Kidney epithelial cell (primary cell): ENCODE data around the gene IPCEF1. TPM values are rescaled to one million over a fixed set of nuclear protein-coding genes. Genes with fewer than 3 reads are reported as not detected.

ENCODE experiments used
- DNase-seq: peaks from one replicate; pipeline ENCODE4 v3.0.0-alpha.2; 2010; ENCODE audit warnings: low read depth
- H3K27me3 ChIP-seq: 2 replicates; pipeline ENCODE4 v1.6.0; 2011; ENCODE audit warnings: low read length; ENCODE audit not compliant: control insufficient read depth, insufficient read depth
- H3K36me3 ChIP-seq: 2 replicates; pipeline ENCODE4 v1.5.1; 2011; ENCODE audit warnings: low read length; ENCODE audit not compliant: control insufficient read depth, insufficient read depth
- H3K4me3 ChIP-seq: 2 replicates; pipeline ENCODE4 v1.5.1; 2011; ENCODE audit warnings: low read depth, mild to moderate bottlenecking, control low read depth, low read length
- CTCF ChIP-seq: IDR thresholded peaks from 2 replicates; pipeline ENCODE4 v1.5.1; 2011; ENCODE audit warnings: mild to moderate bottlenecking, moderate library complexity, low read length, control low read depth, inconsistent platforms; ENCODE audit not compliant: insufficient read depth, poor library complexity, severe bottlenecking
- total RNA-seq: library from RNA; depleted of rRNA; stranded (reverse); fragments of >200 nt; gene quantifications from 2 replicates; pipeline ENCODE4 v1.2.3, GENCODE V29; 2015

The IPCEF1 gene
- total RNA-seq, 1 donor from 2014 or later, result 1.0 TPM

- no peak for TF ChIP-seq CTCF
- peak; percentile 19 for DNase-seq
- no peaks in the 10 kb centered on the region for H3K27me3 ChIP-seq
- H3K36me3 ChIP-seq, result no peaks in the 10 kb centered on the region
- no peak overlapping the region for H3K4me3 ChIP-seq
These were observed 106.9 kb downstream of the IPCEF1 start for GRCh38 chr6:154249499-154250298.

- Histone ChIP-seq H3K27me3 (no peaks in the 10 kb centered on the region), H3K4me3 (peak overlapping the region; percentile 25), H3K36me3 (no peaks in the 10 kb centered on the region)
- no peak for TF ChIP-seq CTCF
- DNase-seq, result no peak
These were observed 109.3 kb downstream of the IPCEF1 start for GRCh38 chr6:154247119-154247861.

GRCh38 chr6:154246723-154247118 lies 109.9 kb downstream of the IPCEF1 start:
- Histone ChIP-seq H3K27me3 (no peaks in the 10 kb centered on the region), H3K4me3 (peak overlapping the region; percentile 25), H3K36me3 (no peaks in the 10 kb centered on the region)
- no peak for DNase-seq
- no peak for TF ChIP-seq CTCF

- no peaks in the 10 kb centered on the region for H3K27me3 ChIP-seq
- DNase-seq, result no peak
- H3K36me3 ChIP-seq, result no peaks in the 10 kb centered on the region
- TF ChIP-seq CTCF, result no peak
- H3K4me3 ChIP-seq, result no peak overlapping the region
These were observed 111.1 kb downstream of the IPCEF1 start for GRCh38 chr6:154245506-154245905.

- no peak for TF ChIP-seq CTCF
- peak; percentile 5 for DNase-seq
- Histone ChIP-seq H3K36me3 (no peaks in the 10 kb centered on the region), H3K27me3 (no peaks in the 10 kb centered on the region), H3K4me3 (no peak overlapping the region)
These were observed 112.5 kb downstream of the IPCEF1 start for GRCh38 chr6:154243793-154244750.
